ENCODE results near the gene NPY4R2.
"Not testable (repeated sequence)": the region's sequence is repeated elsewhere in the genome, so short reads cannot be mapped to it uniquely, and the experiment has no call there.

- TF ChIP-seq CTCF, POLR2A (IDR thresholded peaks at IDR 0.05): not testable (repeated sequence)
Measured at GRCh38 chr10:47936772-47937228, 18.3 kb downstream of the NPY4R2 start.

Data from Peyer's patch (tissue), 4 donors.